Colonic mucosa (tissue), 4 donors: ENCODE results near the gene QRICH2. TPM values are rescaled to one million over a fixed set of nuclear protein-coding genes. Genes with fewer than 3 reads are reported as not detected.

Source experiments
- DNase-seq: peaks from one replicate; pipeline ENCODE4 v3.0.0-alpha.2; 2020
- H3K27ac ChIP-seq: fragments of 200-600 bp; one replicate; pipeline ENCODE4 v1.8.0; 2021
- H3K27me3 ChIP-seq: fragments of 200-600 bp; one replicate; pipeline ENCODE4 v1.8.0; 2021
- H3K36me3 ChIP-seq: fragments of 200-600 bp; one replicate; pipeline ENCODE4 v1.8.0; 2021
- H3K4me1 ChIP-seq: fragments of 200-600 bp; one replicate; pipeline ENCODE4 v1.8.0; 2021; ENCODE audit warnings: mild to moderate bottlenecking
- H3K4me3 ChIP-seq: fragments of 200-600 bp; one replicate; pipeline ENCODE4 v1.8.0; 2021
- H3K9ac ChIP-seq, 2 donors: one replicate each; pipeline ENCODE4 v1.7.0; 2013; ENCODE audit warnings: control low read depth in 2 of 2, low read depth in 2 of 2, low read length in 2 of 2
- H3K9me3 ChIP-seq: fragments of 200-600 bp; one replicate; pipeline ENCODE4 v1.8.0; 2021
- CTCF ChIP-seq: fragments of 200-600 bp; IDR thresholded peaks from one replicate; pipeline ENCODE4 v1.8.0; 2022; ENCODE audit warnings: antibody characterized with exemption, mild to moderate bottlenecking
- intact Hi-C: fragments of 100-400 bp; cut with DNase I; formaldehyde crosslinking; loops from one replicate; pipeline ENCODE4 v1.14.1; 2022
- total RNA-seq, 2 donors: library from RNA; stranded (reverse); fragmentation: NEBNext Ultra II Directional in 1 of 2; extraction: Animal tissue kit (Norgen Biotek cat#: 25700) in 1 of 2; gene quantifications; one replicate each; pipeline ENCODE4 v1.2.1, GENCODE V29; 2021
- donor health status: healthy.
- donor health status: DM: no; HTN: no; CAD: no.
- donor health status: DM: no; HTN: no; CAD: no.

QRICH2 gene
- total RNA-seq, 2 donors from 2014 or later: 1.2 to 5.7 TPM

GRCh38 chr17:76345377-76345974 is 37.4 kb upstream of the QRICH2 start:
- H3K36me3 ChIP-seq: no peaks in the 10 kb centered on the region
- intact Hi-C loops: no loop called here
- H3K4me1 ChIP-seq: no peaks in the 10 kb centered on the region
- H3K27me3 ChIP-seq: no peaks in the 10 kb centered on the region
- no peak for TF ChIP-seq CTCF
- no peak overlapping the region for H3K27ac ChIP-seq
- H3K4me3 ChIP-seq: no peak overlapping the region
- no peak for DNase-seq
- H3K9ac ChIP-seq: no peak overlapping the region
- no peaks in the 10 kb centered on the region for H3K9me3 ChIP-seq

GRCh38 chr17:76343106-76343505 is 35.0 kb upstream of the QRICH2 start:
- DNase-seq: no peak
- H3K27me3 ChIP-seq: no peaks in the 10 kb centered on the region
- no peaks in the 10 kb centered on the region for H3K36me3 ChIP-seq
- no peak overlapping the region for H3K9ac ChIP-seq
- no peak for TF ChIP-seq CTCF
- no peaks in the 10 kb centered on the region for H3K4me1 ChIP-seq
- intact Hi-C loops: no loop called here
- no peaks in the 10 kb centered on the region for H3K9me3 ChIP-seq
- no peak overlapping the region for H3K27ac ChIP-seq
- H3K4me3 ChIP-seq: no peak overlapping the region

GRCh38 chr17:76341301-76341700 is 33.2 kb upstream of the QRICH2 start:
- H3K9ac ChIP-seq: no peak overlapping the region
- no peaks in the 10 kb centered on the region for H3K9me3 ChIP-seq
- H3K27me3 ChIP-seq: no peaks in the 10 kb centered on the region
- H3K27ac ChIP-seq: no peak overlapping the region
- no peaks in the 10 kb centered on the region for H3K4me1 ChIP-seq
- no peak overlapping the region for H3K4me3 ChIP-seq
- intact Hi-C loops: no loop called here
- no peaks in the 10 kb centered on the region for H3K36me3 ChIP-seq
- no peak for DNase-seq
- no peak for TF ChIP-seq CTCF

GRCh38 chr17:76337413-76337777 is 29.3 kb upstream of the QRICH2 start:
- intact Hi-C loops: no loop called here
- DNase-seq: no peak

GRCh38 chr17:76336756-76337412 is 28.8 kb upstream of the QRICH2 start:
- Histone ChIP-seq H3K9ac (no peak overlapping the region), H3K4me1 (no peaks in the 10 kb centered on the region), H3K9me3 (no peaks in the 10 kb centered on the region), H3K36me3 (no peaks in the 10 kb centered on the region), H3K4me3 (no peak overlapping the region), H3K27ac (no peak overlapping the region), H3K27me3 (no peaks in the 10 kb centered on the region)
- TF ChIP-seq CTCF: no peak
- DNase-seq: no peak
- intact Hi-C loops: no loop called here

More at GRCh38 chr17:76337413-76337777, 29.3 kb upstream of the QRICH2 start:
- no peaks in the 10 kb centered on the region for H3K9me3 ChIP-seq
- no peaks in the 10 kb centered on the region for H3K27me3 ChIP-seq
- no peak overlapping the region for H3K27ac ChIP-seq
- H3K36me3 ChIP-seq: no peaks in the 10 kb centered on the region
- no peak overlapping the region for H3K4me3 ChIP-seq
- no peaks in the 10 kb centered on the region for H3K4me1 ChIP-seq
- TF ChIP-seq CTCF: no peak
- H3K9ac ChIP-seq: no peak overlapping the region
